ENCODE data around the gene COL12A1. TPM values are rescaled to one million over a fixed set of nuclear protein-coding genes. Genes with fewer than 3 reads are reported as not detected.

The COL12A1 gene
- total and polyA plus RNA-seq, 2 experiments from 2014 or later = 9.2 to 49.0 TPM

DNA sequence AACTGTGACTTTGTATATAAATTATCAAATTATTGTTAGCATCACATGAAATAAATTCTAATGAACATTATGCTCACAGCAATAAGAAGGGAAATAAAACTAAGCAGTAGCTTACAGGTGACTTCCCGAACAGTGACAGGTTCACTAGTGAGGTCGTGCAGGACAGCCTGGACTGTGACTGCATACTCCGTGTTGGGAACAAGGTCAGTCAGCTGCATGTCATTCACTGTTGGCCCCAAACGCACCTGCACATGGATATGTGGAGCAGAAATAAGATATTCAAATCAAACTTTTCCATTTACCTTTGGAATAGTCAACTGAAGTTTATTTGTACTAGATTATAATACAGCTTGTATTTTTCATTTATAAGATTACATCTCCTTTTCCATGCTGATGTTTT lies 60.6 kb downstream of the COL12A1 start:
- Histone ChIP-seq H3K9me3 (ENCODE audit: low read depth) (no peaks in the 10 kb centered on the region), H3K36me3 (replicated peaks; ENCODE audit: insufficient read depth, low read depth) (no peaks in the 10 kb centered on the region), H3K27ac (no peak overlapping the region), H2AFZ (no peak overlapping the region), H3K4me3 (no peak overlapping the region), H3K27me3 (no peaks in the 10 kb centered on the region), H3K4me2 (no peak overlapping the region), H3K9me2 (replicated peaks; ENCODE audit: insufficient read depth) (no peaks in the 10 kb centered on the region), H3K4me1 (ENCODE audit: insufficient read depth) (no peaks in the 10 kb centered on the region), H3K79me2 (no peaks in the 10 kb centered on the region), H4K20me1 (ENCODE audit: insufficient read depth, poor library complexity, severe bottlenecking) (no peaks in the 10 kb centered on the region)
- no peak for DNase-seq (ENCODE audit: low spot score)
- TF ChIP-seq EZH2 (IDR thresholded peaks at IDR 0.05; ENCODE audit: borderline replicate concordance) (no peak), EZH2phosphoT487 (IDR thresholded peaks at IDR 0.05; ENCODE audit: low read depth, severe bottlenecking, unreplicated experiment) (no peak)
- TF ChIP-seq, protein P1, sequence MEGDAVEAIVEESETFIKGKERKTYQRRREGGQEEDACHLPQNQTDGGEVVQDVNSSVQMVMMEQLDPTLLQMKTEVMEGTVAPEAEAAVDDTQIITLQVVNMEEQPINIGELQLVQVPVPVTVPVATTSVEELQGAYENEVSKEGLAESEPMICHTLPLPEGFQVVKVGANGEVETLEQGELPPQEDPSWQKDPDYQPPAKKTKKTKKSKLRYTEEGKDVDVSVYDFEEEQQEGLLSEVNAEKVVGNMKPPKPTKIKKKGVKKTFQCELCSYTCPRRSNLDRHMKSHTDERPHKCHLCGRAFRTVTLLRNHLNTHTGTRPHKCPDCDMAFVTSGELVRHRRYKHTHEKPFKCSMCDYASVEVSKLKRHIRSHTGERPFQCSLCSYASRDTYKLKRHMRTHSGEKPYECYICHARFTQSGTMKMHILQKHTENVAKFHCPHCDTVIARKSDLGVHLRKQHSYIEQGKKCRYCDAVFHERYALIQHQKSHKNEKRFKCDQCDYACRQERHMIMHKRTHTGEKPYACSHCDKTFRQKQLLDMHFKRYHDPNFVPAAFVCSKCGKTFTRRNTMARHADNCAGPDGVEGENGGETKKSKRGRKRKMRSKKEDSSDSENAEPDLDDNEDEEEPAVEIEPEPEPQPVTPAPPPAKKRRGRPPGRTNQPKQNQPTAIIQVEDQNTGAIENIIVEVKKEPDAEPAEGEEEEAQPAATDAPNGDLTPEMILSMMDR (IDR thresholded peaks at IDR 0.05; ENCODE audit: poor library complexity) = no peak
- 91% methylated on average over 4 of the region's 4 CpGs for WGBS (ENCODE audit: low lambda C conversion rate, missing lambda C conversion rate)

DNA sequence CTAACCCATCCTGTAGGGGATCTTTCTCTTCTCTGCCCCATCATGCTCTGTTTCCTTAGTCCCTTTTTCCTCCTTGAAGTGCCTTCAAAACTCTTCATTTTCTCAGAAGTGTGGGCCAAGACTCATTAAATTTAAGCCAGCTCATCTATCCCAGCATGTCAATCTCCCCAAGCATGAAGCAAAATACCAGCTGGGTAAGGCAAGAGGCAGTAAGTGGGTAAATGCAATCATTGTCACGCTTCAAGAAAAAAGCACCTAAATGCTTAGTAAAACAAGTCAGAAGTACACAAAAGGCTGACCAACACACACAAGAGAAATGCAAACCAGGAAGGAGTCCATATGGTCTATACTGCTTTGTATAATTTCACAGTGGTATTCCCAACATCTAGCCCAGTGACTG lies 61.5 kb downstream of the COL12A1 start:
- Histone ChIP-seq H3K9me3 (ENCODE audit: low read depth) (no peaks in the 10 kb centered on the region), H3K4me3 (no peak overlapping the region), H3K27ac (no peak overlapping the region), H4K20me1 (ENCODE audit: insufficient read depth, poor library complexity, severe bottlenecking) (no peaks in the 10 kb centered on the region), H3K79me2 (no peaks in the 10 kb centered on the region), H3K4me1 (ENCODE audit: insufficient read depth) (no peaks in the 10 kb centered on the region), H3K36me3 (replicated peaks; ENCODE audit: insufficient read depth, low read depth) (no peaks in the 10 kb centered on the region), H3K4me2 (no peak overlapping the region), H3K9me2 (replicated peaks; ENCODE audit: insufficient read depth) (no peaks in the 10 kb centered on the region), H3K27me3 (no peaks in the 10 kb centered on the region), H2AFZ (no peak overlapping the region)
- 96% methylated on average over 1 of the region's 1 CpG for WGBS (ENCODE audit: low lambda C conversion rate, missing lambda C conversion rate)
- DNase-seq (ENCODE audit: low spot score) = no peak
- TF ChIP-seq, protein P1 (IDR thresholded peaks at IDR 0.05; ENCODE audit: poor library complexity) = no peak
- TF ChIP-seq EZH2phosphoT487 (IDR thresholded peaks at IDR 0.05; ENCODE audit: low read depth, severe bottlenecking, unreplicated experiment) (no peak), EZH2 (IDR thresholded peaks at IDR 0.05; ENCODE audit: borderline replicate concordance) (no peak)

DNA sequence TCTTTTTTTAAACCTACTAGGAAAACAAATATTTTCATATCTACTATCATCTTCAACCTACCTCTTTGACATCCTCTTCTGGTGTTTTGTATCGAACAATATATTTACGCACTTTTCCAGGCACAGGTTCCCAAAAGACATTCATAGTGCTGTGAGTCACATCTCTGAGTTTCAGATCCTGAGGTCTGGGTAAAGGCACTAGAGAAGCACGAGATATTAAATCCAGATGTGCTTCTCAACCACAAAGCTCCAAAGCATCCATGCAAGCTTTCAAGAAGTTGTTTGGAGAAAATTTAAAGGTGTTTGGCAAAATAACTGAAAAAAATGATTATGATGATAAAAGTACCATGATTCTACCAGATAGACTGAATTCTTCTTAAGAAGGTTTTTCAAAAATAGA lies 62.7 kb downstream of the COL12A1 start:
- H2AFZ ChIP-seq = no peak overlapping the region
- TF ChIP-seq, protein P1 (IDR thresholded peaks at IDR 0.05; ENCODE audit: poor library complexity) = no peak
- no peak for TF ChIP-seq EZH2phosphoT487 (IDR thresholded peaks at IDR 0.05; ENCODE audit: low read depth, severe bottlenecking, unreplicated experiment)
- no peak for TF ChIP-seq EZH2 (IDR thresholded peaks at IDR 0.05; ENCODE audit: borderline replicate concordance)
- H3K79me2 ChIP-seq = no peaks in the 10 kb centered on the region
- no peak overlapping the region for H3K4me2 ChIP-seq
- WGBS (ENCODE audit: low lambda C conversion rate, missing lambda C conversion rate) = 77% methylated on average over 3 of the region's 3 CpGs
- H3K9me2 ChIP-seq (replicated peaks; ENCODE audit: insufficient read depth) = no peaks in the 10 kb centered on the region
- no peaks in the 10 kb centered on the region for H4K20me1 ChIP-seq (ENCODE audit: insufficient read depth, poor library complexity, severe bottlenecking)
- DNase-seq (ENCODE audit: low spot score) = no peak
- no peaks in the 10 kb centered on the region for H3K36me3 ChIP-seq (replicated peaks; ENCODE audit: insufficient read depth, low read depth)
- no peaks in the 10 kb centered on the region for H3K4me1 ChIP-seq (ENCODE audit: insufficient read depth)
- H3K27ac ChIP-seq = no peak overlapping the region
- H3K9me3 ChIP-seq (ENCODE audit: low read depth) = no peaks in the 10 kb centered on the region
- no peaks in the 10 kb centered on the region for H3K27me3 ChIP-seq
- no peak overlapping the region for H3K4me3 ChIP-seq

DNA sequence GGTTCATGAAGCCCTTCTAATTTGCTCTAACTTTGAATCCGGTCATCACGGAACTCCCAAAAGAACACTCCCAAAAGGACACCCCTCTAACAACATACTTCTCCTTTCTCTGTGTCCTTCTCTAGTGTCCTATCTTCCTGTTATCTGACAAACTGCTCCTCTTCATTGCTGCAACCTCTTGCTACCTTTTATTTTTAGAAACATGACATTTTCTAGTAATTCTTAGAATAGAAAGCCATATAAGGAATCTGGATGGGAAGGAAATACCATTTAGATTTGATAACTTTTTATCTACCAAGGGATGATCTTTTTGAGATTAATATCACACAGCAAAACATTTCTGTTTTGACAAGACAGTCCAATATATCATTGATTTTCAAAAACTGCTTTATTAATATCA lies 63.1 kb downstream of the COL12A1 start:
- Histone ChIP-seq H3K27me3 (no peaks in the 10 kb centered on the region), H3K36me3 (replicated peaks; ENCODE audit: insufficient read depth, low read depth) (no peaks in the 10 kb centered on the region), H3K9me2 (replicated peaks; ENCODE audit: insufficient read depth) (no peaks in the 10 kb centered on the region), H3K4me2 (no peak overlapping the region), H2AFZ (no peak overlapping the region), H3K4me3 (no peak overlapping the region), H3K4me1 (ENCODE audit: insufficient read depth) (no peaks in the 10 kb centered on the region), H4K20me1 (ENCODE audit: insufficient read depth, poor library complexity, severe bottlenecking) (no peaks in the 10 kb centered on the region), H3K27ac (no peak overlapping the region), H3K79me2 (no peaks in the 10 kb centered on the region), H3K9me3 (ENCODE audit: low read depth) (no peaks in the 10 kb centered on the region)
- 98% methylated on average over 2 of the region's 2 CpGs for WGBS (ENCODE audit: low lambda C conversion rate, missing lambda C conversion rate)
- no peak for DNase-seq (ENCODE audit: low spot score)
- TF ChIP-seq EZH2 (IDR thresholded peaks at IDR 0.05; ENCODE audit: borderline replicate concordance) (no peak), EZH2phosphoT487 (IDR thresholded peaks at IDR 0.05; ENCODE audit: low read depth, severe bottlenecking, unreplicated experiment) (no peak)
- TF ChIP-seq, protein P1 (IDR thresholded peaks at IDR 0.05; ENCODE audit: poor library complexity) = no peak
